ENCODE results near the gene LAMC3. TPM values are rescaled to one million over a fixed set of nuclear protein-coding genes. Genes with fewer than 3 reads are reported as not detected.

The LAMC3 gene
- total RNA-seq, 3 donors from 2014 or later: 0.58 to 0.73 (median 0.69) TPM

- Histone ChIP-seq H3K9me3 (no peaks in the 10 kb centered on the region), H3K4me1 (ENCODE audit: low read depth) (no peaks in the 10 kb centered on the region), H3K36me3 (ENCODE audit: low read depth) (no peaks in the 10 kb centered on the region), H3K4me3 (no peak overlapping the region)
- TF ChIP-seq CTCF (IDR thresholded peaks at IDR 0.05): no peak
- DNase-seq (no peak), ATAC-seq (no peak)
- intact Hi-C loops (cut with DNase I, micrococcal nuclease): no loop called here
Observed at GRCh38 chr9:131116281-131117120, 107.5 kb downstream of the LAMC3 start.

- Histone ChIP-seq H3K4me3 (no peak overlapping the region), H3K9me3 (no peaks in the 10 kb centered on the region), H3K36me3 (ENCODE audit: low read depth) (no peaks in the 10 kb centered on the region), H3K4me1 (ENCODE audit: low read depth) (no peaks in the 10 kb centered on the region)
- intact Hi-C loops (cut with DNase I, micrococcal nuclease): no loop called here
- no peak for DNase-seq
- ATAC-seq: no peak
- TF ChIP-seq CTCF (IDR thresholded peaks at IDR 0.05): no peak
Observed at GRCh38 chr9:131117121-131117761, 108.3 kb downstream of the LAMC3 start.

GRCh38 chr9:131117762-131118145 lies 108.8 kb downstream of the LAMC3 start:
- Histone ChIP-seq H3K36me3 (ENCODE audit: low read depth) (no peaks in the 10 kb centered on the region), H3K4me3 (no peak overlapping the region), H3K9me3 (no peaks in the 10 kb centered on the region), H3K4me1 (ENCODE audit: low read depth) (no peaks in the 10 kb centered on the region)
- no peak for ATAC-seq
- TF ChIP-seq CTCF (IDR thresholded peaks at IDR 0.05): no peak
- DNase-seq: no peak
- intact Hi-C loops (cut with DNase I, micrococcal nuclease): no loop called here

GRCh38 chr9:131119600-131119999 lies 110.6 kb downstream of the LAMC3 start:
- no peak for ATAC-seq
- no peak for DNase-seq
- intact Hi-C loops (cut with DNase I, micrococcal nuclease): no loop called here
- Histone ChIP-seq H3K36me3 (ENCODE audit: low read depth) (no peaks in the 10 kb centered on the region), H3K4me1 (ENCODE audit: low read depth) (peaks cover 3% of the 10 kb centered on the region), H3K9me3 (no peaks in the 10 kb centered on the region), H3K4me3 (no peak overlapping the region)
- no peak for TF ChIP-seq CTCF (IDR thresholded peaks at IDR 0.05)

DNA sequence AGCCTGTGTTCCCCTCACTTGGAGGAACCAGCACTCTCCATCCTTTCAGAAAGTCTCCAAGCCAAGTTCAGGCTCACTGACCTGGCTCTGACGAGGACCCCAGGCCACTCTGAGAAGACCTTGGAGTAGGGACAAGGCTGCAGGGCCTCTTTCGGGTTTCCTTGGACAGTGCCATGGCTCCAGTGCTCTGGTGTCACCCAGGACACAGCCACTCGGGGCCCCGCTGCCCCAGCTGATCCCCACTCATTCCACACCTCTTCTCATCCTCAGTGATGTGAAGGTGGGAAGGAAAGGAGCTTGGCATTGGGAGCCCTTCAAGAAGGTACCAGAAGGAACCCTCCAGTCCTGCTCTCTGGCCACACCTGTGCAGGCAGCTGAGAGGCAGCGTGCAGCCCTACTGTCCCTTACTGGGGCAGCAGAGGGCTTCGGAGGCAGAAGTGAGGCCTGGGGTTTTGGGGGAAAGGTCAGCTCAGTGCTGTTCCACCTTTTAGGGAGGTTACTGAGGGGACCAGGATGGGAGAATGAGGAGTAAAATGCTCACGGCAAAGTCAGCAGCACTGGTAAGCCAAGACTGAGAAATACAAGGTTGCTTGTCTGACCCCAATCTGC lies 111.8 kb downstream of the LAMC3 start:
- Histone ChIP-seq H3K4me1 (ENCODE audit: low read depth) (peaks cover 5% of the 10 kb centered on the region), H3K4me3 (no peak overlapping the region), H3K9me3 (no peaks in the 10 kb centered on the region), H3K36me3 (ENCODE audit: low read depth) (no peaks in the 10 kb centered on the region)
- no peak for ATAC-seq
- intact Hi-C loops (cut with DNase I, micrococcal nuclease): no loop called here
- no peak for DNase-seq
- no peak for TF ChIP-seq CTCF (IDR thresholded peaks at IDR 0.05)

All from mucosa of descending colon (tissue), 3 donors.